Right lobe of liver (tissue), 4 donors: ENCODE measurements around the gene DHDDS.

Source experiments
- POLR2A ChIP-seq: fragments of 450-650 bp; IDR thresholded peaks from one replicate; pipeline ENCODE4 v1.6.1; 2017; ENCODE audit warnings: antibody characterized with exemption, mild to moderate bottlenecking
- TF ChIP-seq, protein P1 (sequence below), 4 donors: fragments of 200-600 bp in 3 of 4; fragments of 450-650 bp in 1 of 4; IDR thresholded peaks; one replicate each; pipeline versions ENCODE4 v1.5.1 to v1.8.0; 2016 to 2022; ENCODE audit warnings: antibody characterized with exemption in 4 of 4, mild to moderate bottlenecking in 2 of 4
- donor health status: DM: no; HTN: no; CAD: no.
- donor health status: DM: no; HTN: no; CAD: no.
- donor health status: DM: no; HTN: yes; CAD: no.

DNA sequence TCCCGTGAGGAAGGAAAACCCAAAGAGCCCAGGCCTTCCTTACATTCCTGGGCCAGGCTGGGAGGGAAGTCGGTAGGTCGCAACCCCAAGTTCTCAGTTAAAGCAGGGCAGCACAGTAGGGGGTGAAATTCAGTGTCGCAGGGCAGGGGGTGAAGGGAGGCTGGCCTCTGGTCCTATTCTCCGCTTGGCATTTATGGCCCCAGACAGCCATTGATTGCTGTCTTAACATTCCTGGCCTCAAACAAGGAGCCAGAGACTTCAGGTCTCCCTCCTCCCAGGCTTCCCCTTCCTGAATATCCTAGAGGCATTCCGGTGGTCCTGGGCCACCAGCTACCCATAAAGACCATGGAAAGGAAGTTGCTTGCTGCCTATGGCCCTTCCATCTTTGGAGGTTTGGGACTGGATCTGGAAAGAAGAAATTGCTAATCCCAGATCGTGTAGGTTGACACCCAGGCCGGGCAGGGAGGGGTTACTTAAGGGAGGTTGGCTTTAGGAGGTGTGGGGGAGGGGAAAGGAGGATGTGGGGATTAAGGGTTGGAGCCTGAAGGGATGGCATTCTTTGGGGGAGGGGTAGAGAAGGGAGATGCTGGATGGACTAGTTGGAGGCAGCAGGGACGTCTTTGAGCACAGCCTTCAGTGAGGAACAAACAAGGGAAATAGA, 19.8 kb upstream of the DHDDS start:
- TF ChIP-seq, protein P1, sequence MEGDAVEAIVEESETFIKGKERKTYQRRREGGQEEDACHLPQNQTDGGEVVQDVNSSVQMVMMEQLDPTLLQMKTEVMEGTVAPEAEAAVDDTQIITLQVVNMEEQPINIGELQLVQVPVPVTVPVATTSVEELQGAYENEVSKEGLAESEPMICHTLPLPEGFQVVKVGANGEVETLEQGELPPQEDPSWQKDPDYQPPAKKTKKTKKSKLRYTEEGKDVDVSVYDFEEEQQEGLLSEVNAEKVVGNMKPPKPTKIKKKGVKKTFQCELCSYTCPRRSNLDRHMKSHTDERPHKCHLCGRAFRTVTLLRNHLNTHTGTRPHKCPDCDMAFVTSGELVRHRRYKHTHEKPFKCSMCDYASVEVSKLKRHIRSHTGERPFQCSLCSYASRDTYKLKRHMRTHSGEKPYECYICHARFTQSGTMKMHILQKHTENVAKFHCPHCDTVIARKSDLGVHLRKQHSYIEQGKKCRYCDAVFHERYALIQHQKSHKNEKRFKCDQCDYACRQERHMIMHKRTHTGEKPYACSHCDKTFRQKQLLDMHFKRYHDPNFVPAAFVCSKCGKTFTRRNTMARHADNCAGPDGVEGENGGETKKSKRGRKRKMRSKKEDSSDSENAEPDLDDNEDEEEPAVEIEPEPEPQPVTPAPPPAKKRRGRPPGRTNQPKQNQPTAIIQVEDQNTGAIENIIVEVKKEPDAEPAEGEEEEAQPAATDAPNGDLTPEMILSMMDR (IDR thresholded peaks at IDR 0.05), result no peak
- no peak for TF ChIP-seq POLR2A
